Neutrophil (primary cell): ENCODE measurements around the gene CUZD1.

ENCODE experiments used
- H3K27ac ChIP-seq: fragments of 200-600 bp; sonication (generic); 2 replicates; pipeline ENCODE4 v1.5.1; 2016; ENCODE audit warnings: mild to moderate bottlenecking, moderate library complexity
- H3K27me3 ChIP-seq: fragments of 200-600 bp; sonication (generic); 2 replicates; pipeline ENCODE4 v1.6.0; 2016; ENCODE audit warnings: mild to moderate bottlenecking
- H3K36me3 ChIP-seq: fragments of 200-600 bp; sonication (generic); 2 replicates; pipeline ENCODE4 v1.5.1; 2017
- H3K4me1 ChIP-seq, 2 experiments: fragments of 200-600 bp in 1 of 2; sonication (generic) in 1 of 2; 1 replicate in 1 of 2; 2 replicates in 1 of 2; pipeline versions ENCODE4 v1.5.1 to v1.6.1; 2013 to 2016; ENCODE audit warnings: low read depth in 1 of 2, low read length in 1 of 2, mild to moderate bottlenecking in 1 of 2, moderate library complexity in 1 of 2; ENCODE audit not compliant: control insufficient read depth in 1 of 2, insufficient read depth in 1 of 2
- H3K4me3 ChIP-seq, 2 experiments: fragments of 200-600 bp in 1 of 2; sonication (generic) in 1 of 2; 1 replicate in 1 of 2; 2 replicates in 1 of 2; pipeline ENCODE4 v1.5.1; 2013 to 2016; ENCODE audit warnings: low read depth in 1 of 2, low read length in 1 of 2, mild to moderate bottlenecking in 1 of 2, moderate library complexity in 1 of 2
- H3K9me3 ChIP-seq: fragments of 200-600 bp; sonication (generic); 2 replicates; pipeline ENCODE4 v1.5.1; 2016
- TF ChIP-seq, protein P1 (sequence below): fragments of 200-600 bp; sonication (generic); IDR thresholded peaks from 2 replicates; pipeline ENCODE4 v1.5.1; 2016; ENCODE audit warnings: antibody characterized with exemption

CUZD1 gene

DNA sequence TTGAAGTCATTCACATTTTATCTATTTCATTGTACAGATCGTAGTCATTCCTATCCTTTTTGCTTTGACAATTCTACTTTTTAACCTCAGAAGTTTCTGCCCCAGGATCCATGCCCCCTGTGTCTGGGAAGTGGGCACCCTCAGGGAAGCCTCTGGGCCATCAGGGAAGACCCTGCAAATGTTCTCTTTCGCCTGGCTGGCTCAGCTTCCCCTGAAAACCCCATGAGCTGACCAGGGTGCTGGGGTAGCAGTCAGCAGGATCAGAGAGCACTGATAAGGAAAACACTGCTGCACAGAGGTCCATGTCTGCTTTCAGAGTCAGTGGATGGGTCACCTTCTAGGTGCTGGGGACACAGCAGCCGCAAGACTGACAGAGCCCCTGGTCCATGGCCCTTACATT lies 23.8 kb downstream of the CUZD1 start:
- Histone ChIP-seq H3K9me3 (no peaks in the 10 kb centered on the region), H3K27me3 (peaks cover 43% of the 10 kb centered on the region), H3K36me3 (no peaks in the 10 kb centered on the region), H3K4me1 (no peaks in the 10 kb centered on the region), H3K4me3 (no peak overlapping the region), H3K27ac (no peak overlapping the region)
- TF ChIP-seq, protein P1, sequence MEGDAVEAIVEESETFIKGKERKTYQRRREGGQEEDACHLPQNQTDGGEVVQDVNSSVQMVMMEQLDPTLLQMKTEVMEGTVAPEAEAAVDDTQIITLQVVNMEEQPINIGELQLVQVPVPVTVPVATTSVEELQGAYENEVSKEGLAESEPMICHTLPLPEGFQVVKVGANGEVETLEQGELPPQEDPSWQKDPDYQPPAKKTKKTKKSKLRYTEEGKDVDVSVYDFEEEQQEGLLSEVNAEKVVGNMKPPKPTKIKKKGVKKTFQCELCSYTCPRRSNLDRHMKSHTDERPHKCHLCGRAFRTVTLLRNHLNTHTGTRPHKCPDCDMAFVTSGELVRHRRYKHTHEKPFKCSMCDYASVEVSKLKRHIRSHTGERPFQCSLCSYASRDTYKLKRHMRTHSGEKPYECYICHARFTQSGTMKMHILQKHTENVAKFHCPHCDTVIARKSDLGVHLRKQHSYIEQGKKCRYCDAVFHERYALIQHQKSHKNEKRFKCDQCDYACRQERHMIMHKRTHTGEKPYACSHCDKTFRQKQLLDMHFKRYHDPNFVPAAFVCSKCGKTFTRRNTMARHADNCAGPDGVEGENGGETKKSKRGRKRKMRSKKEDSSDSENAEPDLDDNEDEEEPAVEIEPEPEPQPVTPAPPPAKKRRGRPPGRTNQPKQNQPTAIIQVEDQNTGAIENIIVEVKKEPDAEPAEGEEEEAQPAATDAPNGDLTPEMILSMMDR, result no peak

DNA sequence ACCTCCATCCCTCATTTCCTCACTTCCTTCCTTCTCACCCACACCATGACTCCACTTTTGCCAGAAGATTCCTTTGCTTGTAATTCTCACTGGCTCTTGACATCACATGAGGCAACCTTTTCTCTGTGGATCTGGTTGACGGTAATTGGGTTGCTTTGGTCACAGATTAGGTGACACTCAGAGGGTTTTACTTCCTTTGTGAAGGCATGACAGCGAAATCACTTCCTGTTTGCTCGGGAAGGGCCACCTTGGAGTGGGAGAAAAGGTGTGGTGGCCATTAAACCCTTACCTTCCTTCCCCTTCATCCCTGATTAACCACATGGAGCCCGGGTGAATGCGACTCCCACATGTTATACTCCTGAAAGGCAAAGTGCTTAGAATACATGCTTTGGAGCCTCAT lies 30.2 kb downstream of the CUZD1 start:
- Histone ChIP-seq H3K9me3 (no peaks in the 10 kb centered on the region), H3K4me3 (no peak overlapping the region), H3K27ac (no peak overlapping the region), H3K4me1 (no peaks in the 10 kb centered on the region), H3K36me3 (no peaks in the 10 kb centered on the region), H3K27me3 (peaks cover 37% of the 10 kb centered on the region)
- TF ChIP-seq, protein P1, result no peak

DNA sequence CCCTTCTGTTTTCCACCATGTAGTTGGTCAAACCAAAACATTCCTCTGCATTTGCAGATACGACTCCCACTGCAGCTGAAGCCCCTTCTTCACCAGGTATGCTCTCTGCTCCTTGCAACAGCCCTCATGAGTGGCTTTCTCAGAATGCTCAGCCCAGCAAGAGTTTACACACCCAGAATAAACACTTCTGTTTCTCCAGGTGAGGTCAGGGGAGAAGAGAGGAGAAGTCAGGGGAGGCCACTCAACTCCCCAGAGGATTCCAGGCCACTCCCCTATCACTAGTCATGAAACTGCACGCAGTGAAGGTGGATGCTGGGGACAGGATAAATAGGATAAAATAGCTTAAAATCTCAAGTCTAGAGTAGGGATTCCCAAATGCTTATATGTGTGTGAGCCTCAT lies 31.2 kb downstream of the CUZD1 start:
- Histone ChIP-seq H3K27ac (no peak overlapping the region), H3K27me3 (peaks cover 28% of the 10 kb centered on the region), H3K4me3 (no peak overlapping the region), H3K9me3 (no peaks in the 10 kb centered on the region), H3K36me3 (no peaks in the 10 kb centered on the region), H3K4me1 (no peaks in the 10 kb centered on the region)
- TF ChIP-seq, protein P1, result no peak

DNA sequence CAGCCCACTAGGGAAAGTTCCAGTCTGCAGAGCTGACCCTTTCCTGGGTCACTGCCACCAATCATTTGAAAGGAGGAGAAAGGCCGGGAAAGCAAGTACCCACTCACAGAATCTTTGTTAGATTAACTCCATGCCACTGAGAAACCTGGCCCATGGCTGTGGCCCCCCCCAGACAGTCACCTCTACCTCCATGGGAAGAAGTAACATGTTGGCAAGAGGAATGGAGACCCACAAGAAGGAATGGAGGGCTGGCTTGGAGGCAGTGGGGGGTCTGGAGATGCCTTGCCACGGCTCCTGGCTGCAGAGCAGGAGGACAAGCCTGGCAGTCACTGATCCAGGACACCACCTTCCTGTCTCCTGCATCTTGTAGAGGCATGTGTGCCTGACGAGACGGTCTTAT lies 32.9 kb downstream of the CUZD1 start:
- peaks cover 10% of the 10 kb centered on the region for H3K27me3 ChIP-seq
- no peaks in the 10 kb centered on the region for H3K36me3 ChIP-seq
- H3K9me3 ChIP-seq, result no peaks in the 10 kb centered on the region
- no peak overlapping the region for H3K4me3 ChIP-seq
- TF ChIP-seq, protein P1, result no peak
- H3K4me1 ChIP-seq, result no peaks in the 10 kb centered on the region
- no peak overlapping the region for H3K27ac ChIP-seq

DNA sequence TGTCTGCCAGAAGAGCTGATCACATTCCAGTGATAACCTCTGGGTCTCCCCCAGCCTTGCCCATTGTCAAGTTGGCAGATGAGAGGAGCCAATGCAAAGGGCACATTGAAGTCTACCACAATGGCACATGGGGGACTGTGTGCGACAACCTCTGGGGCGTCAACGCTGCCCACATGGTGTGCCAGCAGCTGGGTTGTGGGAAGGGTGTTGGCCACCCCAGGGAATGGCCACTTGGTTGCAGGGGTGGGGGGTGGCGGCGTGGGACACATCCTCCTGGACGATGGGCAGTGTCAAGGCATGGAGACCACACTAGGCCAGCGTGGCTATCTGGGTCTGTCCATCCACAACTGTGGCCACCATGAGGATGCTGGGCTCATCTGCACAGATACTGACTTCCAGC lies 43.4 kb downstream of the CUZD1 start:
- Histone ChIP-seq H3K36me3 (no peaks in the 10 kb centered on the region), H3K9me3 (no peaks in the 10 kb centered on the region), H3K4me1 (no peaks in the 10 kb centered on the region), H3K27ac (no peak overlapping the region), H3K27me3 (no peaks in the 10 kb centered on the region), H3K4me3 (no peak overlapping the region)
- TF ChIP-seq, protein P1, result no peak

DNA sequence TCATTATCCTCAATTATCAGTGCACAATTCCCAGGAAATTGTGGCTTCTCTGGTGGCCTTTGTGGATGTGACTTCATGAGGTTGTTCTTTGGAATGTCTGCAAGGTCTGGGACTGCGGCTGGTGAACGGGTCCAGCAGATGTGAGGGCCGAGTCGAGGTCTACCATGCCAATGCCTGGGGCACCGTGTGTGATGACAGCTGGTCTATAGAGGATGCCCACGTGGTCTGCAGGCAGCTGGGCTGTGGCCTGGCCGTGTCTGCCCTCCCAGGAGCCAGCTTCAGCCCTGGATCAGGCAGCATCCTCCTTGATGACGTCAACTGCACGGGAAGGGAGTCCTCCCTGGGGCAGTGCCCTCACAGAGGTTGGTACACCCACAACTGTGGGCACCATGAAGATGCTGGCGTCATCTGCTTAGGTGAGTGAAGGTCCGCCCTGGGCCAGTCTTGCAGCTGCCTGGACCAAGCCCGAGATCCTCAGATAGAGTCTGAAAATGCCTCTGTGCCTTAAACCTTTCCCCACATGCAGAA lies 46.9 kb downstream of the CUZD1 start:
- Histone ChIP-seq H3K4me1 (no peaks in the 10 kb centered on the region), H3K9me3 (no peaks in the 10 kb centered on the region), H3K4me3 (no peak overlapping the region), H3K27ac (no peak overlapping the region), H3K36me3 (no peaks in the 10 kb centered on the region), H3K27me3 (no peaks in the 10 kb centered on the region)
- TF ChIP-seq, protein P1, result no peak
